ENCODE measurements around the gene MEAK7. TPM values are rescaled to one million over a fixed set of nuclear protein-coding genes. Genes with fewer than 3 reads are reported as not detected.

The MEAK7 gene
- total RNA-seq, 1 donor from 2014 or later: 28.5 TPM

GRCh38 chr16:84505249-84506187 is 1.1 kb upstream of the MEAK7 start:
- DNase-seq (ENCODE audit: extremely low spot score in 2 of 2): no peak
- intact Hi-C loops (cut with DNase I): no loop called here
- TF ChIP-seq CTCF (IDR thresholded peaks at IDR 0.05) (no peak), POLR2A (IDR thresholded peaks at IDR 0.05) (no peak), POLR2AphosphoS5 (IDR thresholded peaks at IDR 0.05; ENCODE audit: insufficient read depth in 1 of 2, low read depth in 1 of 2) (no peak)

GRCh38 chr16:84503751-84504395 is 586 bp downstream of the MEAK7 start:
- H3K27me3 ChIP-seq: no peaks in the 10 kb centered on the region
- no peak for DNase-seq (ENCODE audit: extremely low spot score in 2 of 2)
- intact Hi-C loops (cut with DNase I): no loop called here
- H3K9me3 ChIP-seq: no peaks in the 10 kb centered on the region
- H3K27ac ChIP-seq: peak overlapping the region; percentile 84
- no peak for TF ChIP-seq POLR2A (IDR thresholded peaks at IDR 0.05)
- no peak for TF ChIP-seq POLR2AphosphoS5 (IDR thresholded peaks at IDR 0.05; ENCODE audit: insufficient read depth in 1 of 2, low read depth in 1 of 2)
- no peak for TF ChIP-seq CTCF (IDR thresholded peaks at IDR 0.05)
- peaks cover 36% of the 10 kb centered on the region for H3K4me1 ChIP-seq
- H3K4me3 ChIP-seq: peak overlapping the region; percentile 79 to 98
- no peaks in the 10 kb centered on the region for H3K36me3 ChIP-seq

More at GRCh38 chr16:84505249-84506187, 1.1 kb upstream of the MEAK7 start:
- Histone ChIP-seq H3K27ac (peak overlapping the region; percentile 84), H3K27me3 (no peaks in the 10 kb centered on the region), H3K36me3 (no peaks in the 10 kb centered on the region), H3K9me3 (no peaks in the 10 kb centered on the region), H3K4me1 (peaks cover 36% of the 10 kb centered on the region), H3K4me3 (peak overlapping the region; percentile 79 to 98)

- Histone ChIP-seq H3K36me3 (peaks cover 0 to 5% of the 10 kb centered on the region in 2 donors), H3K27me3 (no peaks in the 10 kb centered on the region), H3K4me3 (no peak overlapping the region), H3K4me1 (peaks cover 36% of the 10 kb centered on the region), H3K27ac (peak overlapping the region; percentile 11), H3K9me3 (no peaks in the 10 kb centered on the region)
- intact Hi-C loops (cut with DNase I): no loop called here
- no peak for DNase-seq (ENCODE audit: extremely low spot score in 2 of 2)
- TF ChIP-seq POLR2A (IDR thresholded peaks at IDR 0.05): no peak
- no peak for TF ChIP-seq CTCF (IDR thresholded peaks at IDR 0.05)
- no peak for TF ChIP-seq POLR2AphosphoS5 (IDR thresholded peaks at IDR 0.05; ENCODE audit: insufficient read depth in 1 of 2, low read depth in 1 of 2)
Measured at GRCh38 chr16:84502581-84502980, 1.9 kb downstream of the MEAK7 start.

GRCh38 chr16:84502075-84502474 is 2.4 kb downstream of the MEAK7 start:
- Histone ChIP-seq H3K36me3 (peaks cover 0 to 10% of the 10 kb centered on the region in 2 donors), H3K4me3 (no peak overlapping the region), H3K4me1 (peaks cover 36% of the 10 kb centered on the region), H3K27ac (peak overlapping the region; percentile 11), H3K9me3 (no peaks in the 10 kb centered on the region), H3K27me3 (no peaks in the 10 kb centered on the region)
- no peak for DNase-seq (ENCODE audit: extremely low spot score in 2 of 2)
- TF ChIP-seq CTCF (IDR thresholded peaks at IDR 0.05): no peak
- no peak for TF ChIP-seq POLR2A (IDR thresholded peaks at IDR 0.05)
- no peak for TF ChIP-seq POLR2AphosphoS5 (IDR thresholded peaks at IDR 0.05; ENCODE audit: insufficient read depth in 1 of 2, low read depth in 1 of 2)
- intact Hi-C loops (cut with DNase I): no loop called here
